GM19395 (cell line): Measurements from ENCODE around the gene PSD4.
A peak's percentile ranks its signal among the peaks of the same experiment; 100 is the strongest.

Source experiments
- ATAC-seq: cut with Tn5 transposase; IDR thresholded peaks from one replicate; pipeline ENCODE4 v1.9.1; 2021; ENCODE audit warnings: mild to moderate bottlenecking, moderate library complexity; ENCODE audit not compliant: unreplicated experiment

PSD4 gene

GRCh38 chr2:113203217-113203530, 29.4 kb downstream of the PSD4 start:
- ATAC-seq, result no peak

- peak; percentile 68 for ATAC-seq
Measured at GRCh38 chr2:113203901-113204519, 30.2 kb downstream of the PSD4 start.

GRCh38 chr2:113206251-113206650, 32.5 kb downstream of the PSD4 start:
- no peak for ATAC-seq

GRCh38 chr2:113207021-113207420, 33.2 kb downstream of the PSD4 start:
- ATAC-seq, result no peak

GRCh38 chr2:113208396-113208795, 34.6 kb downstream of the PSD4 start:
- no peak for ATAC-seq

- ATAC-seq, result no peak
Measured at GRCh38 chr2:113209011-113209645, 35.4 kb downstream of the PSD4 start.

- ATAC-seq, result no peak
Measured at GRCh38 chr2:113209646-113210171, 35.9 kb downstream of the PSD4 start.

GRCh38 chr2:113211226-113212105, 37.7 kb downstream of the PSD4 start:
- no peak for ATAC-seq

GRCh38 chr2:113212245-113213060, 38.7 kb downstream of the PSD4 start:
- ATAC-seq, result no peak

GRCh38 chr2:113213061-113213930, 39.5 kb downstream of the PSD4 start:
- ATAC-seq, result no peak

GRCh38 chr2:113214141-113214540, 40.4 kb downstream of the PSD4 start:
- no peak for ATAC-seq

- no peak for ATAC-seq
Measured at GRCh38 chr2:113215056-113215455, 41.3 kb downstream of the PSD4 start.

- no peak for ATAC-seq
Measured at GRCh38 chr2:113216321-113216720, 42.5 kb downstream of the PSD4 start.

GRCh38 chr2:113216891-113217454, 43.2 kb downstream of the PSD4 start:
- no peak for ATAC-seq

- no peak for ATAC-seq
Measured at GRCh38 chr2:113217455-113218282, 43.9 kb downstream of the PSD4 start.

GRCh38 chr2:113218283-113219091, 44.7 kb downstream of the PSD4 start:
- no peak for ATAC-seq

- no peak for ATAC-seq
Measured at GRCh38 chr2:113219092-113219441, 45.3 kb downstream of the PSD4 start.

GRCh38 chr2:113219525-113219888, 45.7 kb downstream of the PSD4 start:
- no peak for ATAC-seq
